ENCODE results near the gene SLCO3A1.

DNA sequence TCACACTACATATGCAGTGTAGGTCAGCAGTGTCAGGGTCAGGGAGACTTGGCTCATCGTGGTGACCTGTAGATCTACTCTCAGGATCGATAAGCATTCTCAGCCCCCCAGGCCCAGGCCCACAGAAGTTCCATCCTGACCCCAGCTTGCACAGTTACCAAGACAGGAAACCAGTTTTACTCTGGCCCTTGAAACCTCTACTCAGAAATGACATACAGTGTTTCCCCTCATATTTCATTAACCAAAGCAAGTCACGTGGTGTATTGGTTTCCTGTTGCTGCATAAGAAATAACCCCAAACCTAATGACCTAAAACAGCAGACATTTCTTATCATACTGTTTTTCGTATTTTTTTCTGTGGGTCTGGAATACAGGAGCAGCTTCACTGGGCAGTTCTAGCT, 242.2 kb downstream of the SLCO3A1 start:
- TF ChIP-seq, protein P1, sequence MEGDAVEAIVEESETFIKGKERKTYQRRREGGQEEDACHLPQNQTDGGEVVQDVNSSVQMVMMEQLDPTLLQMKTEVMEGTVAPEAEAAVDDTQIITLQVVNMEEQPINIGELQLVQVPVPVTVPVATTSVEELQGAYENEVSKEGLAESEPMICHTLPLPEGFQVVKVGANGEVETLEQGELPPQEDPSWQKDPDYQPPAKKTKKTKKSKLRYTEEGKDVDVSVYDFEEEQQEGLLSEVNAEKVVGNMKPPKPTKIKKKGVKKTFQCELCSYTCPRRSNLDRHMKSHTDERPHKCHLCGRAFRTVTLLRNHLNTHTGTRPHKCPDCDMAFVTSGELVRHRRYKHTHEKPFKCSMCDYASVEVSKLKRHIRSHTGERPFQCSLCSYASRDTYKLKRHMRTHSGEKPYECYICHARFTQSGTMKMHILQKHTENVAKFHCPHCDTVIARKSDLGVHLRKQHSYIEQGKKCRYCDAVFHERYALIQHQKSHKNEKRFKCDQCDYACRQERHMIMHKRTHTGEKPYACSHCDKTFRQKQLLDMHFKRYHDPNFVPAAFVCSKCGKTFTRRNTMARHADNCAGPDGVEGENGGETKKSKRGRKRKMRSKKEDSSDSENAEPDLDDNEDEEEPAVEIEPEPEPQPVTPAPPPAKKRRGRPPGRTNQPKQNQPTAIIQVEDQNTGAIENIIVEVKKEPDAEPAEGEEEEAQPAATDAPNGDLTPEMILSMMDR (IDR thresholded peaks at IDR 0.05; ENCODE audit: low read depth, low read length, missing input control): no peak
- TF ChIP-seq, protein P2, sequence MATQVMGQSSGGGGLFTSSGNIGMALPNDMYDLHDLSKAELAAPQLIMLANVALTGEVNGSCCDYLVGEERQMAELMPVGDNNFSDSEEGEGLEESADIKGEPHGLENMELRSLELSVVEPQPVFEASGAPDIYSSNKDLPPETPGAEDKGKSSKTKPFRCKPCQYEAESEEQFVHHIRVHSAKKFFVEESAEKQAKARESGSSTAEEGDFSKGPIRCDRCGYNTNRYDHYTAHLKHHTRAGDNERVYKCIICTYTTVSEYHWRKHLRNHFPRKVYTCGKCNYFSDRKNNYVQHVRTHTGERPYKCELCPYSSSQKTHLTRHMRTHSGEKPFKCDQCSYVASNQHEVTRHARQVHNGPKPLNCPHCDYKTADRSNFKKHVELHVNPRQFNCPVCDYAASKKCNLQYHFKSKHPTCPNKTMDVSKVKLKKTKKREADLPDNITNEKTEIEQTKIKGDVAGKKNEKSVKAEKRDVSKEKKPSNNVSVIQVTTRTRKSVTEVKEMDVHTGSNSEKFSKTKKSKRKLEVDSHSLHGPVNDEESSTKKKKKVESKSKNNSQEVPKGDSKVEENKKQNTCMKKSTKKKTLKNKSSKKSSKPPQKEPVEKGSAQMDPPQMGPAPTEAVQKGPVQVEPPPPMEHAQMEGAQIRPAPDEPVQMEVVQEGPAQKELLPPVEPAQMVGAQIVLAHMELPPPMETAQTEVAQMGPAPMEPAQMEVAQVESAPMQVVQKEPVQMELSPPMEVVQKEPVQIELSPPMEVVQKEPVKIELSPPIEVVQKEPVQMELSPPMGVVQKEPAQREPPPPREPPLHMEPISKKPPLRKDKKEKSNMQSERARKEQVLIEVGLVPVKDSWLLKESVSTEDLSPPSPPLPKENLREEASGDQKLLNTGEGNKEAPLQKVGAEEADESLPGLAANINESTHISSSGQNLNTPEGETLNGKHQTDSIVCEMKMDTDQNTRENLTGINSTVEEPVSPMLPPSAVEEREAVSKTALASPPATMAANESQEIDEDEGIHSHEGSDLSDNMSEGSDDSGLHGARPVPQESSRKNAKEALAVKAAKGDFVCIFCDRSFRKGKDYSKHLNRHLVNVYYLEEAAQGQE (IDR thresholded peaks at IDR 0.05): no peak
- no peak for TF ChIP-seq YY1 (IDR thresholded peaks at IDR 0.05)
- TF ChIP-seq SP1 (IDR thresholded peaks at IDR 0.05): no peak
- TF ChIP-seq FOXA1 (IDR thresholded peaks at IDR 0.05): no peak
- no peak for TF ChIP-seq NR2F2 (IDR thresholded peaks at IDR 0.05)
- TF ChIP-seq HNF4G (IDR thresholded peaks at IDR 0.05): no peak
- no peak for TF ChIP-seq JUND (IDR thresholded peaks at IDR 0.05)
- TF ChIP-seq, protein P3, sequence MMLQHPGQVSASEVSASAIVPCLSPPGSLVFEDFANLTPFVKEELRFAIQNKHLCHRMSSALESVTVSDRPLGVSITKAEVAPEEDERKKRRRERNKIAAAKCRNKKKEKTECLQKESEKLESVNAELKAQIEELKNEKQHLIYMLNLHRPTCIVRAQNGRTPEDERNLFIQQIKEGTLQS (IDR thresholded peaks at IDR 0.05): no peak
